GM12878 (cell line): ENCODE measurements around the gene MAPKAPK3. TPM values are rescaled to one million over a fixed set of nuclear protein-coding genes. Genes with fewer than 3 reads are reported as not detected.

ENCODE experiments used
- ATAC-seq: fragments of 200-7000 bp; cut with Tn5 transposase; 3 replicates; pipeline ENCODE4 v1.9.1; 2020; ENCODE audit warnings: mild to moderate bottlenecking, moderate library complexity
- BruUV-seq: library from RNA; stranded (reverse); fragments of 400-500 nt; replicated peaks from 2 replicates; lab custom pipeline; 2021; lab: Mats Ljungman, UMichigan
- CTCF ChIA-PET: fragments of 300-600 bp; sonication (Branson Sonifier 250); formaldehyde crosslinking; extraction: SDS; loops from one replicate; lab custom pipeline; 2021; ENCODE audit warnings: inconsistent platforms; lab: Yijun Ruan, JAX
- POLR2A ChIA-PET: fragments of 350-600 bp; formaldehyde crosslinking; extraction: SDS; loops from one replicate; lab custom pipeline; 2021; ENCODE audit warnings: inconsistent platforms; lab: Charles Lee
- RAD21 ChIA-PET: fragments of 300-600 bp; sonication (Branson Sonifier 250); formaldehyde crosslinking; loops from one replicate; lab custom pipeline; 2023; ENCODE audit warnings: antibody characterized with exemption; ENCODE audit not compliant: unreplicated experiment; lab: Charles Lee
- SMC1A ChIA-PET: fragments of 300-600 bp; sonication (Branson Sonifier 250); formaldehyde crosslinking; loops from one replicate; lab custom pipeline; 2023; ENCODE audit not compliant: unreplicated experiment, uncharacterized antibody; lab: Charles Lee
- DNase-seq: peaks from one replicate; pipeline ENCODE4 v3.0.0-alpha.2; 2011; ENCODE audit warnings: low read depth, low spot score
- FAIRE-seq: peaks from 3 replicates; lab custom pipeline; 2011; peaks lifted over from hg19 to GRCh38; lab: Jason Lieb, UNC
- H2AFZ ChIP-seq: 2 replicates; pipeline ENCODE4 v1.6.0; 2011; ENCODE audit warnings: low read depth, low read length, control low read depth; ENCODE audit not compliant: control insufficient read depth
- H3K27ac ChIP-seq: 2 replicates; pipeline ENCODE4 v1.5.1; 2011; ENCODE audit warnings: control low read depth; ENCODE audit not compliant: control insufficient read depth, insufficient read depth
- H3K27me3 ChIP-seq, 2 experiments: replicated peaks in 1 of 2; 2 replicates each; pipeline versions ENCODE4 v1.6.0 to v1.6.1; 2011; ENCODE audit warnings: low read length in 1 of 2; ENCODE audit not compliant: control insufficient read depth in 2 of 2, insufficient read depth in 2 of 2
- H3K36me3 ChIP-seq, 2 experiments: 2 replicates each; pipeline ENCODE4 v1.5.1; 2011; ENCODE audit warnings: low read length in 1 of 2; ENCODE audit not compliant: control insufficient read depth in 2 of 2, insufficient read depth in 2 of 2
- H3K4me1 ChIP-seq: 2 replicates; pipeline ENCODE4 v1.6.1; 2011; ENCODE audit warnings: mild to moderate bottlenecking, low read length, moderate library complexity, mixed read lengths; ENCODE audit not compliant: control insufficient read depth, insufficient read depth
- H3K4me2 ChIP-seq: 2 replicates; pipeline ENCODE4 v1.6.0; 2011; ENCODE audit warnings: control low read depth; ENCODE audit not compliant: control insufficient read depth, insufficient read depth
- H3K4me3 ChIP-seq: fragments of 200-600 bp; sonication (generic); 2 replicates; pipeline ENCODE4 v1.5.1; 2016
- H3K79me2 ChIP-seq: 2 replicates; pipeline ENCODE4 v1.6.0; 2011; ENCODE audit warnings: low read length; ENCODE audit not compliant: control insufficient read depth, insufficient read depth
- H3K9ac ChIP-seq: 2 replicates; pipeline ENCODE4 v1.8.0; 2011; ENCODE audit warnings: low read length, control low read depth, mixed read lengths; ENCODE audit not compliant: control insufficient read depth, insufficient read depth
- H3K9me3 ChIP-seq: replicated peaks from 3 replicates; pipeline ENCODE4 v1.5.1; 2011; ENCODE audit warnings: mild to moderate bottlenecking, low read length; ENCODE audit not compliant: control insufficient read depth, insufficient read depth
- H4K20me1 ChIP-seq: 2 replicates; pipeline ENCODE4 v1.6.0; 2011; ENCODE audit not compliant: control insufficient read depth, insufficient read depth
- CEBPB ChIP-seq, 2 experiments: fragments of 150-350 bp in 1 of 2; IDR thresholded peaks; 2 replicates each; pipeline ENCODE4 v1.6.1; 2012 to 2014; ENCODE audit warnings: low read depth in 2 of 2, low read length in 2 of 2, borderline replicate concordance in 1 of 2, inconsistent platforms in 1 of 2
- DPF2 ChIP-seq: fragments of 450-650 bp; IDR thresholded peaks from 2 replicates; pipeline ENCODE4 v1.6.1; 2017; ENCODE audit warnings: mild to moderate bottlenecking
- FOXK2 ChIP-seq: fragments of 450-650 bp; IDR thresholded peaks from 2 replicates; pipeline ENCODE4 v1.6.1; 2017; ENCODE audit warnings: mild to moderate bottlenecking, moderate library complexity
- FOXM1 ChIP-seq: IDR thresholded peaks from 2 replicates; pipeline ENCODE4 v1.6.1; 2012; ENCODE audit warnings: low read depth, mild to moderate bottlenecking, inconsistent platforms, low read length, moderate library complexity
- HDGF ChIP-seq: fragments of 450-650 bp; IDR thresholded peaks from 2 replicates; pipeline ENCODE4 v1.6.1; 2016; ENCODE audit warnings: antibody characterized with exemption
- IRF4 ChIP-seq: IDR thresholded peaks from 2 replicates; pipeline ENCODE4 v1.6.1; 2011; ENCODE audit warnings: low read depth, low read length
- NR2F1 ChIP-seq: fragments of 450-650 bp; conservative IDR thresholded peaks from 2 replicates; pipeline ENCODE4 v1.6.1; 2017; ENCODE audit warnings: mild to moderate bottlenecking
- RAD51 ChIP-seq: fragments of 450-650 bp; IDR thresholded peaks from 2 replicates; pipeline ENCODE4 v1.6.1; 2016; ENCODE audit warnings: moderate library complexity, mild to moderate bottlenecking, inconsistent platforms
- TARDBP ChIP-seq: IDR thresholded peaks from 2 replicates; pipeline ENCODE4 v1.6.1; 2016; ENCODE audit warnings: borderline replicate concordance
- TBL1XR1 ChIP-seq: IDR thresholded peaks from 2 replicates; pipeline ENCODE4 v1.6.1; 2012; ENCODE audit warnings: low read depth, low read length, improper control_type of control experiment
- ZNF24 ChIP-seq: fragments of 450-650 bp; IDR thresholded peaks from 2 replicates; pipeline ENCODE4 v1.6.1; 2017; ENCODE audit warnings: antibody characterized with exemption, mild to moderate bottlenecking
- WGBS: methylation state at CpG from one replicate; pipeline ENCODE4 v1.1.6; 2016; ENCODE audit warnings: low lambda C conversion rate; ENCODE audit not compliant: insufficient replicate concordance, insufficient coverage; ENCODE audit errors: missing lambda C conversion rate; 5-methylcytosine and 5-hydroxymethylcytosine counted together
- in situ Hi-C: fragments of 300-500 bp; cut with MboI; formaldehyde crosslinking; loops from 9 replicates; pipeline ENCODE4 v1.14.3; 2018; ENCODE audit warnings: mixed read lengths
- intact Hi-C: fragments of 100-400 bp; cut with micrococcal nuclease; formaldehyde crosslinking; loops from one replicate; pipeline ENCODE4 v1.14.2; 2022; ENCODE audit not compliant: unreplicated experiment
- polyA plus RNA-seq, 11 experiments: library from polyadenylated mRNA; depleted of rRNA in 4 of 11; unstranded in 6 of 11; stranded (reverse) in 5 of 11; fragments of >200 nt; fragmentation: Nextera tagmentation in 4 of 11; fragmentation: Illumina TruSeq in 1 of 11; extraction: Ambion mirVana in 4 of 11; extraction: Trizol in 1 of 11; gene quantifications; 1 replicate in 1 of 11; 2 replicates in 10 of 11; pipeline versions ENCODE4 v1.2.1 to v1.2.3, GENCODE V29; 2011 to 2016; ENCODE audit warnings: inconsistent platforms in 2 of 11, missing spikeins in 2 of 11, low read depth in 1 of 11
- total RNA-seq, 4 experiments: library from RNA; depleted of rRNA in 3 of 4; stranded (reverse); fragments of >200 nt in 3 of 4; fragmentation: Illumina TruSeq in 1 of 4; extraction: Trizol in 1 of 4; gene quantifications; 2 replicates each; pipeline versions ENCODE4 v1.2.1 to v1.2.3, GENCODE V29; 2013 to 2021

MAPKAPK3 gene
- total and polyA plus RNA-seq, 10 of the 15 experiments (the other 5 are each of a cell fraction or from before 2014, with no cell fraction given): 7.9 to 66.0 (median 39.0) TPM

- TF ChIP-seq IRF4 (0 out of 2 replicates have a peak, but pooled peaks have one; percentile 9), FOXK2 (no peak), TBL1XR1 (no peak), FOXM1 (no peak), TARDBP (no peak), CEBPB (IDR thresholded peaks at IDR 0.05; ENCODE audit: borderline replicate concordance in 1 of 2, low read depth in 2 of 2, low read length in 2 of 2) (no peak), RAD51 (no peak)
Observed at GRCh38 chr3:50611464-50612233, 5.3 kb upstream of the MAPKAPK3 start, which contains the start of gene CISH (continued).

DNA sequence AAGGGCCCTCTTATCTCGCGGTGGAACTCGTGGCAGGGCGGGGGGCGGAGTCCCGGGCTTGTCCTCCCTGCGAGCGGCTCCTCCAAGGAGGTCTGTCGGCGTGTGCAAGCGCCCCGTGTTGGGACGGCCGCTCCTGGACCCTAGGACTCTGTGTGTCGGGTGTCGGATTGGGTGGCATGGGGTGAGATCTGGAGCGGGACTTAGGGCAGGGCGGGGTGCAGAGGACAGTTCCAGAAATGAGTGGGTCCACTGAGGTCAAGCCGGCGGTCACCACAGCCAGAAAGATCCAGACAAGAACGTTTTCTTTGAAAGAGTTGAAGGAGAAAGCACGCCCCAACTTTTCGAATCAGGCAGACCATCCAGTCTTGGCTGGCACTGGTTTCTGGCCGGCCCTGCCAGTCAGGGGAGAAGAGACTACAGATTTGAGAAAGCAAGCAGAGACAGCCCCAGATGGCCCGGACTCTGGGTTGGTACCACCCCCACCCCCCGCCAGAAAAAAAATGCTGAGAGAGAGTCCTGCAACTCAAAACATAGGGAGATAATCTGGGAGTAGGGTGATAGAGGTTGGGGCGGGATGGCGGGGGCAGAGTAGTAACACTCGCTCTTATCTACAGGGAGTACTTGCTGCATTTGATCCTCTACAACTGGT, 4.6 kb upstream of the MAPKAPK3 start:
- Histone ChIP-seq H3K4me3 (peak overlapping the region; percentile 85), H3K79me2 (no peaks in the 10 kb centered on the region), H3K9ac (no peak overlapping the region; the same call in 1 of the 2 replicates), H4K20me1 (no peaks in the 10 kb centered on the region), H3K4me1 (peaks cover 19% of the 10 kb centered on the region), H3K4me2 (peak overlapping the region; percentile 97), H3K27ac (no peak overlapping the region), H3K36me3 (no peaks in the 10 kb centered on the region), H3K9me3 (no peaks in the 10 kb centered on the region)
- DNase-seq (no peak), ATAC-seq (peak; percentile 8; the same call in 2 of the 3 replicates), FAIRE-seq (no peak)
- POLR2A ChIA-PET: interaction anchor here (0.6 to 5.0 kb wide), 10 partner anchors 11 to 275 kb away, joined by 3 to 54 read pairs (median 7); partner anchors contain the start of genes C3orf18 and HEMK1
- SMC1A ChIA-PET: interaction anchor here (0.7 to 11.4 kb wide), 11 partner anchors 11 to 275 kb away, joined by 3 to 186 read pairs (median 5); partner anchors contain the start of genes C3orf18 and HEMK1
- BruUV-seq: no TSS peak
- CTCF ChIA-PET: interaction anchor here (0.9 to 13.9 kb wide), 24 partner anchors 7 to 889 kb away, joined by 3 to 410 read pairs (median 5); partner anchors contain the start of genes C3orf18 and HEMK1
- in situ Hi-C loops: loop anchor here (5.0 to 25.0 kb wide), 3 partner anchors 35 to 1075 kb away; no protein-coding TSS in a partner anchor
- TF ChIP-seq DPF2 (0 out of 2 replicates have a peak, but pooled peaks have one; percentile 10), ZNF24 (no peak), NR2F1 (peak; percentile 47; the same call in 1 of the 2 replicates), HDGF (0 out of 2 replicates have a peak, but pooled peaks have one; percentile 23)
- TF ChIP-seq, all 136 proteins: peak for 3
- peak overlapping the region; percentile 50 for H2AFZ ChIP-seq
- H3K27me3 ChIP-seq: no peaks in the 10 kb centered on the region
- 15% methylated on average over 17 of the region's 29 CpGs for WGBS
- intact Hi-C loops: no loop called here
- RAD21 ChIA-PET: interaction anchor here (0.7 to 12.9 kb wide), 17 partner anchors 10 to 888 kb away, joined by 3 to 244 read pairs (median 5); partner anchors contain the start of genes C3orf18, CYB561D2, DCAF1 and HEMK1
